ENCODE measurements around the gene EIF3B.
"Not testable (repeated sequence)": the region's sequence is repeated elsewhere in the genome, so short reads cannot be mapped to it uniquely, and the experiment has no call there.

DNA sequence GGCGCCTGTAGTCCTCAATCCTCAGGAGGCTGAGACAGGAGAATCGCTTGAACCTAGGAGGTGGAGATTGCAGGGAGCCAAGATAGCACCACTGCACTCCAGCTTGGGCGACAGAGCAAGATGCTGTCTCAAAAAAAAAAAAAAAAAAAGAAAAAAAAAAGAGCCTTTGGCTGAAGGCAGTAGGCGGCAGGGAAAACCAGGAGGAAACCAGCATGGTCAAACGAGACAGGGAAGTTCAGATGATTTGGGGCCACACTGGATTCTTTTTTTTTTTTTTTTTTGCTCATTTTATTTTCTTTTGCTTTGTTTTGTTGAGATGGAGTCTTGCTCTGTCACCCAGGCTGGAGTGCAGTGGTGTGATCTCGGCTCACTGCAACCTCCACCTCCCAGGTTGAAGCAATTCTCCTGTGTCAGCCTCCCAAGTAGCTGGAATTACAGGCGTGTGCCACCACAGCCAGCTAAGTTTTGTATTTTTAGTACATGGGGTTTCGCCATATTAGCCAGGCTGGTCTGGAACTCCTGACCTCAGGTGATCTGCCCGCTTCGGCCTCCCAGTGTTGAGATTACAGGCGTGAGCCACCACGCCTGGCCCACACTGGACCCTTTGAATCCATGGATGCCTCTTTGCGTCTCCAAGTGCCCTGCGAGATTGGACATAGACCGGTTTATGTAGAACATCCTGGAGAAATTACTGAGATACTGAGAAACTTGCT lies 7.1 kb upstream of the EIF3B start:
- not testable (repeated sequence) for TF ChIP-seq SUZ12 (IDR thresholded peaks at IDR 0.05); LEF1 (IDR thresholded peaks at IDR 0.05; ENCODE audit: borderline replicate concordance); L3MBTL2 (conservative IDR thresholded peaks at IDR 0.05); SP1 (IDR thresholded peaks at IDR 0.05); ZNF384 (IDR thresholded peaks at IDR 0.05)
- TF ChIP-seq, protein P1, sequence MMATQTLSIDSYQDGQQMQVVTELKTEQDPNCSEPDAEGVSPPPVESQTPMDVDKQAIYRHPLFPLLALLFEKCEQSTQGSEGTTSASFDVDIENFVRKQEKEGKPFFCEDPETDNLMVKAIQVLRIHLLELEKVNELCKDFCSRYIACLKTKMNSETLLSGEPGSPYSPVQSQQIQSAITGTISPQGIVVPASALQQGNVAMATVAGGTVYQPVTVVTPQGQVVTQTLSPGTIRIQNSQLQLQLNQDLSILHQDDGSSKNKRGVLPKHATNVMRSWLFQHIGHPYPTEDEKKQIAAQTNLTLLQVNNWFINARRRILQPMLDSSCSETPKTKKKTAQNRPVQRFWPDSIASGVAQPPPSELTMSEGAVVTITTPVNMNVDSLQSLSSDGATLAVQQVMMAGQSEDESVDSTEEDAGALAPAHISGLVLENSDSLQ (IDR thresholded peaks at IDR 0.05) = not testable (repeated sequence)

Measured in HEK293T (cell line).